Nephron (organoid): Measurements from ENCODE around the gene WDR47.
A peak's percentile ranks its signal among the peaks of the same experiment; 100 is the strongest.

ENCODE experiments used
- H3K27ac Mint-ChIP-seq, 3 experiments: 2 replicates each; pipeline ENCODE4 v1.8.0; 2020; ENCODE audit warnings: mixed read lengths in 3 of 3, mild to moderate bottlenecking in 2 of 3, moderate library complexity in 1 of 3
- H3K27me3 Mint-ChIP-seq: 2 replicates; pipeline ENCODE4 v1.8.0; 2021; ENCODE audit warnings: low read depth, mild to moderate bottlenecking, moderate library complexity, mixed read lengths
- H3K36me3 Mint-ChIP-seq: 2 replicates; pipeline ENCODE4 v1.8.0; 2020; ENCODE audit warnings: low read depth, mixed read lengths
- H3K4me1 Mint-ChIP-seq: 2 replicates; pipeline ENCODE4 v1.8.0; 2020; ENCODE audit warnings: mixed read lengths
- H3K4me3 Mint-ChIP-seq, 3 experiments: 2 replicates each; pipeline ENCODE4 v1.8.0; 2020; ENCODE audit warnings: mild to moderate bottlenecking in 3 of 3, mixed read lengths in 3 of 3, moderate library complexity in 2 of 3
- H3K9me3 Mint-ChIP-seq: 2 replicates; pipeline ENCODE4 v1.8.0; 2020; ENCODE audit warnings: mixed read lengths
- TF ChIP-seq, protein P1 (sequence below), 3 experiments: fragments of 200-600 bp; sonication (generic); IDR thresholded peaks; one replicate each; pipeline ENCODE4 v1.5.0; 2021; ENCODE audit warnings: antibody characterized with exemption in 3 of 3; ENCODE audit not compliant: unreplicated experiment in 3 of 3

WDR47 gene

DNA sequence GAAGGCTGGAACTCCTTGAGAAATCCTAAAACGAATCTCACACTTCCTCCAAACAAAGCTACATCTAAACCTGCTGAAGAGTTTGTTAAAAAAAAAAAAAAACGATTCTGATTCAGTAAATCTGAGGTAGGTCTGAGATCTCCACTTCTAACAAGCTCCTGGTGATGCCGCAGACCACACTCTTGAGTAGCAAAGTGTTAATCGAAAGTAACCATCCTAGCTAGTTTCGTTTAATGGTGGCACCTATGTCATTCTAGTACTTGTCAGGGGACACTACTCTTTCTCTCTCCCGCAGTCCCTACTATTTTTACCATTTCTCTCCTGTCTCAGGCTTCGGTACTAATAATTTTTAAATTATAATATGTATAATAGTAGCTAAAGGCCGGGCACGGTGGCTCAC, 80.7 kb downstream of the WDR47 start:
- no peaks in the 10 kb centered on the region for H3K9me3 Mint-ChIP-seq
- H3K4me1 Mint-ChIP-seq, result peaks cover 13% of the 10 kb centered on the region
- peaks cover 28% of the 10 kb centered on the region for H3K36me3 Mint-ChIP-seq

DNA sequence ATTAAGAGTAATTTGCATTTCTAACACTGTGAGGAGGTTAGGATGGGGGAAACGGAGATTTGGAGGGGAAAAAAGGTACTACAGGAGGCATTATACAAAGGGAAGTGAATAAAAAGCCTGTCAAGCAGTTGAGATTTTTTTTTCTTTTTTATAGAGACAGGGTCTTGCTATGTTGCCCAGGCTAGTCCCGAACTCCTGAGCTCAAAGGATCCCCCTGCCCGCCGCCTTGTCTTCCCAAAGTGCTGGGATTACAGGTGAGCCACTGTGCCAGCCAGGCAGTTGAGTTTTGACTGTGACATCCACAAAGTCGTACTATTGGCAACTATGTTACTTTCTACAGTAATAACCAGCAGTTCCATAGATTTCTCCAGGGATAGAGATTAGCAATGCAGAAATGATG, 81.2 kb downstream of the WDR47 start:
- TF ChIP-seq, protein P1, sequence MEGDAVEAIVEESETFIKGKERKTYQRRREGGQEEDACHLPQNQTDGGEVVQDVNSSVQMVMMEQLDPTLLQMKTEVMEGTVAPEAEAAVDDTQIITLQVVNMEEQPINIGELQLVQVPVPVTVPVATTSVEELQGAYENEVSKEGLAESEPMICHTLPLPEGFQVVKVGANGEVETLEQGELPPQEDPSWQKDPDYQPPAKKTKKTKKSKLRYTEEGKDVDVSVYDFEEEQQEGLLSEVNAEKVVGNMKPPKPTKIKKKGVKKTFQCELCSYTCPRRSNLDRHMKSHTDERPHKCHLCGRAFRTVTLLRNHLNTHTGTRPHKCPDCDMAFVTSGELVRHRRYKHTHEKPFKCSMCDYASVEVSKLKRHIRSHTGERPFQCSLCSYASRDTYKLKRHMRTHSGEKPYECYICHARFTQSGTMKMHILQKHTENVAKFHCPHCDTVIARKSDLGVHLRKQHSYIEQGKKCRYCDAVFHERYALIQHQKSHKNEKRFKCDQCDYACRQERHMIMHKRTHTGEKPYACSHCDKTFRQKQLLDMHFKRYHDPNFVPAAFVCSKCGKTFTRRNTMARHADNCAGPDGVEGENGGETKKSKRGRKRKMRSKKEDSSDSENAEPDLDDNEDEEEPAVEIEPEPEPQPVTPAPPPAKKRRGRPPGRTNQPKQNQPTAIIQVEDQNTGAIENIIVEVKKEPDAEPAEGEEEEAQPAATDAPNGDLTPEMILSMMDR (IDR thresholded peaks at IDR 0.05; ENCODE audit: unreplicated experiment in 3 of 3), result no peak
- H3K36me3 Mint-ChIP-seq, result peaks cover 32% of the 10 kb centered on the region
- no peaks in the 10 kb centered on the region for H3K27me3 Mint-ChIP-seq
- H3K4me1 Mint-ChIP-seq, result peaks cover 17% of the 10 kb centered on the region
- no peak overlapping the region for H3K27ac Mint-ChIP-seq
- peak overlapping the region; percentile 29 to 71 (median 51) for H3K4me3 Mint-ChIP-seq
- H3K9me3 Mint-ChIP-seq, result no peaks in the 10 kb centered on the region

More for the DNA sequence above, 80.7 kb downstream of the WDR47 start:
- no peaks in the 10 kb centered on the region for H3K27me3 Mint-ChIP-seq
- no peak overlapping the region for H3K27ac Mint-ChIP-seq
- TF ChIP-seq, protein P1 (IDR thresholded peaks at IDR 0.05; ENCODE audit: unreplicated experiment in 3 of 3), result no peak
- no peak overlapping the region for H3K4me3 Mint-ChIP-seq

DNA sequence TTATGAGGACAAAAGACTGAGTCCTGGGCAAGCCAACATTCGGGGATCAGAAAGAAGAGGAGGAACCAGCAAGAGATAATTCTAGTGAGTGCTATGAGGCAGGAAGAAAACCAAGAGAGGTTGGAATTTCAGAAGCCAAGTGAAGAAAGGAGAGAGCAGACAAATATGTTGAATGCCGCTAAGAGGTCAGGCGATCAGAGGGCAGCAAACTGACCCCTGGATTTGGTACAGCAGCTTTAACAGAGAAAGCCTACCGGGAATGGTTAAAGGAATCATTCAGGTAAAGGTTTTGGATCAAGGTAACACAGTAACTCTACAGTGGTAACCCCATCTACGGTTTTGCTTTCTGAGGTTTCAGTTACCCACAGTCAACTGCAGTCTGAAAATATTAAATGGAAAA, 84.0 kb downstream of the WDR47 start:
- no peaks in the 10 kb centered on the region for H3K27me3 Mint-ChIP-seq
- no peak overlapping the region for H3K27ac Mint-ChIP-seq
- no peaks in the 10 kb centered on the region for H3K9me3 Mint-ChIP-seq
- TF ChIP-seq, protein P1 (IDR thresholded peaks at IDR 0.05; ENCODE audit: unreplicated experiment in 3 of 3), result no peak
- H3K4me1 Mint-ChIP-seq, result peaks cover 17% of the 10 kb centered on the region
- no peak overlapping the region for H3K4me3 Mint-ChIP-seq
- H3K36me3 Mint-ChIP-seq, result peaks cover 51% of the 10 kb centered on the region

DNA sequence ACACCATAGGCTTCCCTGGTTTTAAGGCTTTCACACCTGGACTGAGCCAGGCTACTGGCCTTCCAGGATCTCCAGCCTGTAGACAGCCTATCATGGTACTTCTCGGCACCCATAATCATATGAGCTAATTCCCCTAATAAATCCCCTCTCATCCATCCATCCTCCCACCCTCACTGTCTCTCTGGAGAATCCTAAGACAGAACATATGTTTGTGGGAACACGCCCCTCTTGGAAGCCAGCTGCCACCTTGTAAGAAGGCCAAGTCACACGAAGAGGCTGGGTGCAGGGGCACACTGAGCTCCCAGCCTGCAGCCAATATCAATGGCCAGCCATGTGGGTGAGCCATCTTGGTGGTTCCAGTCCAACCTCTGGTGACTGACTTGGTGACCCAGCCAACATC, 86.0 kb downstream of the WDR47 start:
- peaks cover 51% of the 10 kb centered on the region for H3K36me3 Mint-ChIP-seq

GRCh38 chr1:108955111-108955510, 86.8 kb downstream of the WDR47 start:
- H3K36me3 Mint-ChIP-seq, result peaks cover 45% of the 10 kb centered on the region
- no peaks in the 10 kb centered on the region for H3K27me3 Mint-ChIP-seq
- no peak overlapping the region for H3K4me3 Mint-ChIP-seq
- no peaks in the 10 kb centered on the region for H3K9me3 Mint-ChIP-seq
- no peak overlapping the region for H3K27ac Mint-ChIP-seq
- TF ChIP-seq, protein P1 (IDR thresholded peaks at IDR 0.05; ENCODE audit: unreplicated experiment in 3 of 3), result no peak
- peaks cover 5% of the 10 kb centered on the region for H3K4me1 Mint-ChIP-seq

More for the DNA sequence above, 86.0 kb downstream of the WDR47 start:
- Mint-ChIP-seq H3K9me3 (no peaks in the 10 kb centered on the region), H3K4me3 (no peak overlapping the region), H3K27ac (no peak overlapping the region), H3K27me3 (no peaks in the 10 kb centered on the region), H3K4me1 (peaks cover 10% of the 10 kb centered on the region)
- TF ChIP-seq, protein P1 (IDR thresholded peaks at IDR 0.05; ENCODE audit: unreplicated experiment in 3 of 3), result no peak

- Mint-ChIP-seq H3K9me3 (no peaks in the 10 kb centered on the region), H3K27me3 (no peaks in the 10 kb centered on the region), H3K4me3 (no peak overlapping the region), H3K4me1 (peaks cover 4% of the 10 kb centered on the region), H3K36me3 (peaks cover 37% of the 10 kb centered on the region), H3K27ac (no peak overlapping the region)
- TF ChIP-seq, protein P1 (IDR thresholded peaks at IDR 0.05; ENCODE audit: unreplicated experiment in 3 of 3), result no peak
These were observed 88.5 kb downstream of the WDR47 start for GRCh38 chr1:108953452-108953851.
